Measurements from ENCODE around the gene PIAS4. TPM values are rescaled to one million over a fixed set of nuclear protein-coding genes. Genes with fewer than 3 reads are reported as not detected.
A peak's percentile ranks its signal among the peaks of the same experiment; 100 is the strongest.

Gene PIAS4
- total and polyA plus RNA-seq, 10 of the 15 experiments (the other 5 are each of a cell fraction or from before 2014, with no cell fraction given): 0.13 to 25.1 (median 11.3) TPM

DNA sequence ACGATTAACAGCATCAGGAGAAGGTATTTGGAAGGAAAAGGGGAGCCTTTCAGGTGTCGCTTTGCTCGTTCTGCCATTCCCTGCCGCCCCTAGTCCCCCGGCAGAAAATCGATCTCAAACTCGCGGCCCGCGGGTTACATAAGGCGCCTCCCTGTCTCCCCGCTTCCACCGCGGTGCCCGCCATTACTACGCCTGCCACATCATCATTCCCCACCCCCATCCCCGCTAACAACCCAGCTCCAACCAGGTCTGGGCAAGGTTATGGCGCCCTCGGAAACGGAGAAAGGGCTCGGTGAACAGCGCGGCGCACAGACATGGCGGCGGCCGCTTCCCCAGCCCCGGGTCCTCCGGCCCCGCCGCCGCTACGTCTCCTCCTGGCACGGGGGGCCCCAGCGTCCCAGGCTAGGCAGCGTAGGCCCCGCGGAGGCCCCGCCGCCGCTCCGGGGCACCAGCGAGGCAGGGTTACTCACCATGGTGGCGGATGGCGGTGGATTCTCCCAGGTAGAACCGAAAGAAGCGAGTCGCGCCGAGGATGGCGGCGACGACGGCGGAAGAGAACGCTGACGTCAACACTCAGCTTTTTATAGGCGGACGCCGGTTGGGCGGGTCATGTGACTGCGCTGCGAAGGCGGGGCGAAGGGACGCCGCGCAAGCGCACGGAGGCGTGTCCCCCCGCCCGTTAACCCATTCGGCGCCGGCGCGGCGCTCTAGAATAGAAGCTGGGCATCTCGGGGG lies 22.5 kb upstream of the PIAS4 start, which contains the start of gene EEF2 (continued):
- TF ChIP-seq EP300 (IDR thresholded peaks at IDR 0.05; ENCODE audit: borderline replicate concordance in 1 of 2, control insufficient read depth in 1 of 2, low read depth in 2 of 2, low read length in 2 of 2) (0 out of 4 replicates have a peak, but pooled peaks of 1 of the 2 experiments have one; percentile 22), TCF7 (IDR thresholded peaks at IDR 0.05; ENCODE audit: borderline replicate concordance) (no peak), DPF2 (IDR thresholded peaks at IDR 0.05) (peak; percentile 78), TARDBP (IDR thresholded peaks at IDR 0.05; ENCODE audit: borderline replicate concordance) (peak; percentile 70; the same call in 1 of the 2 replicates), SMC3 (IDR thresholded peaks at IDR 0.05; ENCODE audit: borderline replicate concordance, low read length) (no peak; the same call in 1 of the 2 replicates), TBL1XR1 (IDR thresholded peaks at IDR 0.05; ENCODE audit: low read depth, low read length) (peak; percentile 69; the same call in 1 of the 2 replicates), RELA (IDR thresholded peaks at IDR 0.05; ENCODE audit: borderline replicate concordance, partially characterized antibody) (peak; percentile 70), RAD51 (IDR thresholded peaks at IDR 0.05) (peak; percentile 94), PBX3 (IDR thresholded peaks at IDR 0.05; ENCODE audit: insufficient replicate concordance, low read depth, low read length) (peak; percentile 32), POU2F2 (IDR thresholded peaks at IDR 0.05; ENCODE audit: borderline replicate concordance, low read depth, low read length) (peak; percentile 98), SMAD5 (IDR thresholded peaks at IDR 0.05; ENCODE audit: low read depth) (peak; percentile 98), HDAC6 (IDR thresholded peaks at IDR 0.05; ENCODE audit: unreplicated experiment) (peak; percentile 98), TCF3 (IDR thresholded peaks at IDR 0.05; ENCODE audit: borderline replicate concordance, insufficient read depth, low read depth, low read length) (peak; percentile 89), ZNF687 (IDR thresholded peaks at IDR 0.05) (peak; percentile 96), ZNF207 (IDR thresholded peaks at IDR 0.05; ENCODE audit: borderline replicate concordance) (peak; percentile 95)
- TF ChIP-seq, protein P1, sequence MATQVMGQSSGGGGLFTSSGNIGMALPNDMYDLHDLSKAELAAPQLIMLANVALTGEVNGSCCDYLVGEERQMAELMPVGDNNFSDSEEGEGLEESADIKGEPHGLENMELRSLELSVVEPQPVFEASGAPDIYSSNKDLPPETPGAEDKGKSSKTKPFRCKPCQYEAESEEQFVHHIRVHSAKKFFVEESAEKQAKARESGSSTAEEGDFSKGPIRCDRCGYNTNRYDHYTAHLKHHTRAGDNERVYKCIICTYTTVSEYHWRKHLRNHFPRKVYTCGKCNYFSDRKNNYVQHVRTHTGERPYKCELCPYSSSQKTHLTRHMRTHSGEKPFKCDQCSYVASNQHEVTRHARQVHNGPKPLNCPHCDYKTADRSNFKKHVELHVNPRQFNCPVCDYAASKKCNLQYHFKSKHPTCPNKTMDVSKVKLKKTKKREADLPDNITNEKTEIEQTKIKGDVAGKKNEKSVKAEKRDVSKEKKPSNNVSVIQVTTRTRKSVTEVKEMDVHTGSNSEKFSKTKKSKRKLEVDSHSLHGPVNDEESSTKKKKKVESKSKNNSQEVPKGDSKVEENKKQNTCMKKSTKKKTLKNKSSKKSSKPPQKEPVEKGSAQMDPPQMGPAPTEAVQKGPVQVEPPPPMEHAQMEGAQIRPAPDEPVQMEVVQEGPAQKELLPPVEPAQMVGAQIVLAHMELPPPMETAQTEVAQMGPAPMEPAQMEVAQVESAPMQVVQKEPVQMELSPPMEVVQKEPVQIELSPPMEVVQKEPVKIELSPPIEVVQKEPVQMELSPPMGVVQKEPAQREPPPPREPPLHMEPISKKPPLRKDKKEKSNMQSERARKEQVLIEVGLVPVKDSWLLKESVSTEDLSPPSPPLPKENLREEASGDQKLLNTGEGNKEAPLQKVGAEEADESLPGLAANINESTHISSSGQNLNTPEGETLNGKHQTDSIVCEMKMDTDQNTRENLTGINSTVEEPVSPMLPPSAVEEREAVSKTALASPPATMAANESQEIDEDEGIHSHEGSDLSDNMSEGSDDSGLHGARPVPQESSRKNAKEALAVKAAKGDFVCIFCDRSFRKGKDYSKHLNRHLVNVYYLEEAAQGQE (IDR thresholded peaks at IDR 0.05; ENCODE audit: low read depth, low read length): peak; percentile 64
- TF ChIP-seq, protein P2, sequence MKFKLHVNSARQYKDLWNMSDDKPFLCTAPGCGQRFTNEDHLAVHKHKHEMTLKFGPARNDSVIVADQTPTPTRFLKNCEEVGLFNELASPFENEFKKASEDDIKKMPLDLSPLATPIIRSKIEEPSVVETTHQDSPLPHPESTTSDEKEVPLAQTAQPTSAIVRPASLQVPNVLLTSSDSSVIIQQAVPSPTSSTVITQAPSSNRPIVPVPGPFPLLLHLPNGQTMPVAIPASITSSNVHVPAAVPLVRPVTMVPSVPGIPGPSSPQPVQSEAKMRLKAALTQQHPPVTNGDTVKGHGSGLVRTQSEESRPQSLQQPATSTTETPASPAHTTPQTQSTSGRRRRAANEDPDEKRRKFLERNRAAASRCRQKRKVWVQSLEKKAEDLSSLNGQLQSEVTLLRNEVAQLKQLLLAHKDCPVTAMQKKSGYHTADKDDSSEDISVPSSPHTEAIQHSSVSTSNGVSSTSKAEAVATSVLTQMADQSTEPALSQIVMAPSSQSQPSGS (IDR thresholded peaks at IDR 0.05; ENCODE audit: low read length): peak; percentile 93
- TF ChIP-seq, protein P3, sequence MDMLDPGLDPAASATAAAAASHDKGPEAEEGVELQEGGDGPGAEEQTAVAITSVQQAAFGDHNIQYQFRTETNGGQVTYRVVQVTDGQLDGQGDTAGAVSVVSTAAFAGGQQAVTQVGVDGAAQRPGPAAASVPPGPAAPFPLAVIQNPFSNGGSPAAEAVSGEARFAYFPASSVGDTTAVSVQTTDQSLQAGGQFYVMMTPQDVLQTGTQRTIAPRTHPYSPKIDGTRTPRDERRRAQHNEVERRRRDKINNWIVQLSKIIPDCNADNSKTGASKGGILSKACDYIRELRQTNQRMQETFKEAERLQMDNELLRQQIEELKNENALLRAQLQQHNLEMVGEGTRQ (IDR thresholded peaks at IDR 0.05; ENCODE audit: borderline replicate concordance, low read depth, low read length): peak; percentile 90
